Frontal cortex (tissue), 4 donors: ENCODE results near the gene ABCD3. TPM values are rescaled to one million over a fixed set of nuclear protein-coding genes. Genes with fewer than 3 reads are reported as not detected.
"Not testable (repeated sequence)": the region's sequence is repeated elsewhere in the genome, so short reads cannot be mapped to it uniquely, and the experiment has no call there.

Experiments
- DNase-seq, 2 donors: peaks; one replicate each; pipeline ENCODE4 v3.0.0; 2012; ENCODE audit warnings: low spot score in 2 of 2
- FAIRE-seq: peaks from 2 replicates; lab custom pipeline; 2012; peaks lifted over from hg19 to GRCh38; lab: Jason Lieb, UNC
- total RNA-seq: library from RNA; depleted of rRNA; stranded (reverse); fragments of >200 nt; gene quantifications from one replicate; pipeline ENCODE4 v1.2.3, GENCODE V29; 2014
- donor health status: control.
- donor health status: control.
- donor health status: control.

ABCD3 gene
- total RNA-seq, 1 donor from 2014 or later = 94.2 TPM

- FAIRE-seq (no peak), DNase-seq (peak; percentile 39 to 41)
These were observed 124.1 kb downstream of the ABCD3 start for GRCh38 chr1:94542088-94542870.

DNA sequence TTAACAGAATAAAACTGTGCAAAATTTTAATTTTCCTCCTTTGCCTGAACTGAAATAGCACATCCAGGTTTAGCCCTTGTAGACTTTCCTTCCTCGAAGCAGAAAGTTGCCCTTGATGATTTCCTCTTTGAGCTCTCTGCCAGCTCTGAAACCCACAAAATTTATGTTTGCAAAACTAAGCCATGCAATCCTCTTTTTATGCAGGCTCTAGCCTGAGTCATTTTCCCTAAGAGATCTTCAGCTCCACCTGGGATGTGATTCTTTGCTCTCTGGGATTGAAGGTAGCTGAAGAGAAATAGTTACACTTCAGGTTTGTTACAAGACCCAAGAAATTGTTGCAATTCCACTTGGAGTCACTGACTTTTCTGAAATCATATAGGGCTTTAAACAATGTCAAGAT is 124.8 kb downstream of the ABCD3 start:
- DNase-seq = no peak
- FAIRE-seq = no peak

- DNase-seq = no peak
- FAIRE-seq = no peak
These were observed 125.9 kb downstream of the ABCD3 start for GRCh38 chr1:94543893-94544635.

DNA sequence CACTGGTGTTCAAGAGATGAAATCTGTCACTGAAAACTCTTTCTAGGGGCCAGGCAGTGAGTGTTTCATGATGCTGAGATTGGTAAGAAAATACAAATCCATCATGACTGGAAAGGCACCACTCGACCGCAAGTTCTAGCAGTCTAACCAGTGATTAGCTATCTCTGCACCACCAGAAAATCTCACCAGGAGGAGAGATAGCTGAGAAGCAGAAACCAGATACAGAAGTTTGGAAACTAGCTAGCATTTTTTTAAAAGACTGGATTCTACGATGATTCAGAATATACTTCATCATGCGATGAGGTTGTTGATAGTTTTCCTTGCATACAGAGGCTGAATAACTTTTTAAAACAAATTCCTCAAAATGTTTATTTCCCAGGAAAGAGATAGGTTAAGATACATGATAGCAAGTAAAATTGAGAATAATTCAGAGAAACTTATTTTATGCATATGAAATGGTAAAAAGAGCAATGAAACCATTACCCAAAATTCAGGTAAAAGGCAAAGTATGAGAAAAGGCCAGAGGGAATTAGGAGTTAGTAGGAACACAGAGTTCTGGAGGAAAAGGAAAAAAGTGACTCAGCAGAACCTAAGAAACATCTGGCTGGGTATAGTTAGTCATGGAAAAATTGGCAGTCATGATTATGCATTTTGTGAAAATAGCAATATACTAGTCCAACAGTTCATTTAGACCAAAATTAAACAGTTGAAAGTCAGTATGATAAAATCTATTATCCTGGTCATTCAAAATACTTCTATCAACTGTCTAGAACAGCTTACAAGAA is 126.7 kb downstream of the ABCD3 start:
- no peak for FAIRE-seq
- no peak for DNase-seq

DNA sequence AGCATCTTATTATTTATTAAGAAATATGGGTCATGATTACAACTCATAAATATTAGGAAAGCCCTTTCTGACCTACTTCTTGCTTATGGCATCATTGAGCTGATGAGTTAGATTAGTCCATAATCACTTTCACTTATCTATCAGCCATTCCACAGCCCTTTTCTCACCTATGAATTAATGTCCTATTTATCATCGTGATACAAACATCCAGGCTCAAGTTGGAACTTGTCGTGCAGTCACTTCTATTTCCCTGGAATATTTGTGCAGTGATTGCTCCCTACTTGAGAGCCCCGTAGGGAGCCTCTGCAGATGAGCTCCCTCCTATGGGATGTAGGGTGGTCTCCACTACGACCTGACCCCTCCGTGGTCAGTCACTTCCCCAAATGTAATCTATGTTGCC is 131.5 kb downstream of the ABCD3 start:
- no peak for FAIRE-seq
- DNase-seq = no peak

- DNase-seq = no peak
- FAIRE-seq = no peak
These were observed 132.2 kb downstream of the ABCD3 start for GRCh38 chr1:94550396-94550795.

DNA sequence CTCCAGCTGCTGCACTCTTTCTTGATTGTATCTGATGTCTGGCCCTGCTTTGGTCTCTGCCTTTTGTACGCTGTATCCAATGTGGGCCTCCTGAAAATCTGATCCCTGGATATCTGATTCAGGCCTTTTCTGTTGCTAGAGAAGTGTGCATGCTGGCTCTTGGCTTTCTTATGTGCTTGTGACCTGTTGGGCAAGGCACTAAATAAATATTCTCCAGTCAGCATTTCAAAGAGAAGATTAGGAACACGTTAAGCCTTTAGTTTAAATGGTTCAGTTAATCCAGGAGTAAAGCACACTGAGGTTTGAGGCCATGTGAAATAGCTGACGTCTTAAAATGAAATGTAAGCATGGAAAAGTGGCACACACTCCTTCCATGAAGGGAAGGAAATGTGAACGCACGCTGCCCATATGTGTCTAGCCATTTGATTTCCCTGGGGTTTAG is 132.6 kb downstream of the ABCD3 start:
- FAIRE-seq (no peak), DNase-seq (no peak)

DNA sequence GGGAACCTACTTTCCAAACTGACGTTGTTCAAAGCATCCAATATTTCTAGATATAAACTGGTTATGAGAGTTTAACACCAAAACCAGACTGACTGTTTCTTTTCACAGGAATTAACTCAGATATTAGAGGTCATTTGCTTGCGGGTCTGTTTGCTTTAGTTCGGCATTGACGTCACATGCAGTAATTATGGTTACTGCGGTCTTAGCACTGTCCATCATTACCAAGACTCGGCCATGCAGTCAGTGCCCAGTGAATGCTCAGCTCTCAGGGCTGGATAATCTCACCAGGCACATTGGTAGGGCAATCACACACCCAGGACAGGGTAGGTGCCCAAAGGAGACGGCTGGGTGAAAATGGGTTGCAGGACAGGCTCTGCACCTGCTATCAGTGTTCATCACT is 133.3 kb downstream of the ABCD3 start:
- FAIRE-seq = no peak

DNA sequence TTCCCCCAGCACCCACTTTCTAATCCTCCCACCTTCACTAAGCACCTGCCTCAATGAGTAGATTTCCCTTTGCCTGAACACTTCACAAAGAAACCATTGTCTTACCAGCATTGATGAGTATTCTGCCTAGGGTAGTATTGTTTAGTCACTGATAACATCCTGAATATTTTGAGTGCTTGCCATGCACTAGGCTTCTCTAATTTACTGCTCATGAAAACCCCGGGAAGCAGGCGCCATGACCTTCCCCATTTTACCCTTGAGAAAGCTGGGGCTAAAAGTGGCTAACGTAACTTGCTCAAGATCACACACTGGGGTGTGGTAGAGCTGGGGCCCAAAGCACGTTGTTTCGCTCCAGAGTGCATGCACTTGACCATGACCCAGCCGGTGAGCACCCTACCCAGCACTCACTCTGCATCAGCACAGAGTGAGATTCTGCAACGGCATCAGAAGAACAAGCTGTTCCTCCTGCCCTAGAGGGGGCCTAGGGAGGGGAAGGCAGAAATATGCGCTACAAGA is 133.9 kb downstream of the ABCD3 start:
- FAIRE-seq (no peak), DNase-seq (no peak)

More for the DNA sequence above, 133.3 kb downstream of the ABCD3 start:
- no peak for DNase-seq

GRCh38 chr1:94553323-94553730 is 135.1 kb downstream of the ABCD3 start:
- DNase-seq (no peak), FAIRE-seq (no peak)

DNA sequence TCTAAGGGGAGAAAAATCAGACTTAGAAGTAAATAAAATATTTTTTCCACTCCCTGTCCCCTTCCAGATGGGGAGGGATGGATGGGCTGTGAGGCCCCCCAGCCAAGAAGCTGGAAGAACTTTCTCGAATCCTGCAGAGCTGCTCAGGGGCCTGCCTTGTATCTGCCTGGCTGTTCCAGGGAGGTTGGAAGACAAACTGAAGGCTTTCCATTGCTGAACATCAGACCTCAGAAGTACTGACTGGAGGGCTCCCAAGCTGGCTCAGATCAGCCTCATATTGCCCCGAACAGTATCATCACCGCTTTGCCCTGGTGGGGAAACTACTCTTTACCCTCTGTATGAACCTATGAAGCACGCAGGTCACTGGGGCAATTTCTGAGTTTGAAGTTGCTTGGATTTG is 135.7 kb downstream of the ABCD3 start:
- no peak for DNase-seq
- FAIRE-seq = no peak

- FAIRE-seq = no peak
- DNase-seq = no peak
These were observed 136.4 kb downstream of the ABCD3 start for GRCh38 chr1:94554580-94554979.

DNA sequence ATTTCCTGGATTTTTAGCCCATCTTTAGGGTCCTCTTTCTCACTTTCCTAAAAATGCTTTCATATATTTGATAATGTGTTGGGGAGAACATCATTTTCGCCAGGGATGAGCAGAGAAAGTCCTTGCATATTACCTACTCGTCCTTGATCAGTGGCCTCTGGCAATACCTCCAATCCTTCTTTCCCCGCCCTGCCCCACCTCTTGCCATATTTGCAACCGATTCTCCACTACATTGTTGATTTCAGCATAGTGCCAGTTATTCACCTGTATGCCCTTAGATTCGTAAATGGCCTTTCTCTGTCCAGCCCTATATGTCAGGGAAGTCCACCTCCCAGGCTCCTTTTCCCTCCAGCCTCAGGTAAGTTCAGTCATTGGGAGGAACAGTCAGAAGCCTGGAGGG is 136.9 kb downstream of the ABCD3 start:
- FAIRE-seq (no peak), DNase-seq (no peak)

DNA sequence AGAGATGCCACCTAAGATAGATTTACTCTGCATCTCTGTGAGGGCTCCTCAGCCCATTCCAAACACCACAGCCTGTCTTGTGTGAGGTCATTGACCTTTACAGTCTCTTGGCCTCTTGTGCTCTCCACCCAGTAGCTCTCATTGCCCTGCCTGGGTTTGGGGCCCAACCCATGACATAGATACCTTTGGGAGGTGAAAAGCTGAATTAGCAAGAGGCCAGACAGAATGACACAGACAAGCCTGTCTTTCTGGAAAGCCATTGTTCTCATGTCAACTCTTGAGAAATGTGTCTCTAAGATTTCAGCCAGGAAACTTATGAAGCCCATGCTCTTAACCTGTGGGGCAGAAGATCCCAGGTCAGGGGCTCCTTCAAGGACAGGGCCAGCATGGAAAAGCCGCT is 141.7 kb downstream of the ABCD3 start:
- DNase-seq (no peak), FAIRE-seq (no peak)

DNA sequence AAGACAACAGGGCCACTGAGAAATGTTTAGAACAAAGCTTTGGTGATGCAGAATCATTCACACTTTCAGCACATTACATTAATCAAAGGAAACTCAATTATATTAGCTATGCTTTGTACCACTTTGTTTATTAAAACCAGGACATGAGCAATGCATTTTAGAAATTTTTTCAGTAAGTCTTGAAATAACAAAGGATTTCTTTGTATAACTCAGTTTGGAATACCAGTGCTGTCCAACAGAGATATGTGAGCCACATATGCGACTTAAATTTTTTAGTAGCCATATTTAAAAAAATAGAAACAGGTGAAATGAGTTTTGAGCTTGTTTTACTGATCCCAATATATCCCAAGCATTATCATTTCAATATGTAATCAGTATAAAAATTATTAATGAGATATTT is 142.1 kb downstream of the ABCD3 start:
- FAIRE-seq = no peak
- DNase-seq = no peak

GRCh38 chr1:94562519-94563260 is 144.5 kb downstream of the ABCD3 start:
- no peak for DNase-seq
- no peak for FAIRE-seq

DNA sequence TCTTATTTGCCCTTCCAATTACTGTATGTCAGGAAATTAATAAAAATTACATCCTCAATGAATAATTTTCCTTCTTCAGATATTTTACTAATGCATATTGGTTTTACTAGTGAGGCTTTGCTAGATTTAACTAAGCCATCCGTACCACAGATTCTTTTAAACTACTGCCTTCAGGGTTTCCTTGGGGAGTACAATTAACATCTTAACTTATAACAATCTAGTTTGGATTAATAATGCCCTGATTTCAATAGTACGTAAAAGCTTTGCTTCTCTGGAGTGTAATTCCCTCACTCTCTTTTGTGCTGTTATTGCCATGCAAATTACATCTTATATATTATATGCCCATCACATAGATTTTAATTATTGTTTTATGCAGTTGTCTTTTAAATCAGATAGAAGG is 147.7 kb downstream of the ABCD3 start:
- no peak for DNase-seq
- FAIRE-seq = no peak

- FAIRE-seq, DNase-seq: not testable (repeated sequence)
These were observed 148.2 kb downstream of the ABCD3 start for GRCh38 chr1:94566436-94566835.

GRCh38 chr1:94567975-94568607 is 149.9 kb downstream of the ABCD3 start:
- not testable (repeated sequence) for FAIRE-seq, DNase-seq
